Stimulated activated CD8-positive, alpha-beta memory T cell treated with anti-CD3 and anti-CD28 coated beads, Interleukin-4, amount 100 ng/mL, for 48 hours (primary cell): ENCODE measurements around the gene TENT5A.

Experiments used
- DNase-seq: peaks from one replicate; pipeline ENCODE4 v3.0.0-alpha.2; 2020

TENT5A gene

GRCh38 chr6:81697559-81697958, 54.9 kb downstream of the TENT5A start:
- DNase-seq = no peak

- no peak for DNase-seq
Measured at GRCh38 chr6:81696524-81696923, 56.0 kb downstream of the TENT5A start.
